Heart left ventricle (tissue), 16 donors: ENCODE data around the gene ARMC6. TPM values are rescaled to one million over a fixed set of nuclear protein-coding genes. Genes with fewer than 3 reads are reported as not detected.
"Not testable (repeated sequence)": the region's sequence is repeated elsewhere in the genome, so short reads cannot be mapped to it uniquely, and the experiment has no call there.

Source experiments
- ATAC-seq, 4 donors: fragments of 200-7000 bp; cut with Tn5 transposase; one replicate each; pipeline ENCODE4 v1.9.1; 2020 to 2022; ENCODE audit warnings: moderate library complexity in 4 of 4, mild to moderate bottlenecking in 3 of 4, moderate number of reproducible peaks in 1 of 4
- DNase-seq, 5 donors: peaks; one replicate each; pipeline ENCODE4 v3.0.0-alpha.2; 2020
- H3K27ac ChIP-seq, 12 donors: fragments of 200-600 bp; sonication (generic) in 4 of 12; one replicate each; pipeline versions ENCODE4 v1.5.0 to v1.8.0; 2016 to 2022; ENCODE audit warnings: mild to moderate bottlenecking in 2 of 12
- H3K27me3 ChIP-seq, 9 donors: fragments of 200-600 bp; sonication (generic) in 2 of 9; one replicate each; pipeline versions ENCODE4 v1.5.1 to v1.8.0; 2016 to 2022; ENCODE audit warnings: mild to moderate bottlenecking in 3 of 9
- H3K36me3 ChIP-seq, 9 donors: fragments of 200-600 bp; sonication (generic) in 2 of 9; one replicate each; pipeline versions ENCODE4 v1.5.0 to v1.8.0; 2018 to 2022; ENCODE audit warnings: mild to moderate bottlenecking in 2 of 9
- H3K4me1 ChIP-seq, 12 donors: fragments of 200-600 bp; sonication (generic) in 4 of 12; one replicate each; pipeline versions ENCODE4 v1.5.0 to v1.8.0; 2016 to 2022; ENCODE audit warnings: mild to moderate bottlenecking in 3 of 12
- H3K4me3 ChIP-seq, 12 donors: fragments of 200-600 bp; sonication (generic) in 4 of 12; one replicate each; pipeline versions ENCODE4 v1.5.0 to v1.8.0; 2017 to 2022; ENCODE audit warnings: mild to moderate bottlenecking in 9 of 12, moderate library complexity in 4 of 12
- H3K9me3 ChIP-seq, 12 donors: fragments of 200-600 bp; sonication (generic) in 4 of 12; one replicate each; pipeline versions ENCODE4 v1.5.0 to v1.8.0; 2016 to 2022; ENCODE audit warnings: mild to moderate bottlenecking in 1 of 12
- CTCF ChIP-seq, 12 donors: fragments of 200-600 bp; sonication (generic) in 4 of 12; IDR thresholded peaks; one replicate each; pipeline versions ENCODE4 v1.5.0 to v1.8.0; 2018 to 2022; ENCODE audit warnings: antibody characterized with exemption in 12 of 12, mild to moderate bottlenecking in 5 of 12
- POLR2A ChIP-seq, 2 donors: fragments of 450-650 bp; IDR thresholded peaks; one replicate each; pipeline ENCODE4 v1.6.1; 2017; ENCODE audit warnings: antibody characterized with exemption in 2 of 2, mild to moderate bottlenecking in 2 of 2, moderate library complexity in 2 of 2
- WGBS, 4 donors: extraction: QIAGEN DNeasy Blood & Tissue Kit in 2 of 4; methylation state at CpG; one replicate each; pipeline versions ENCODE4 v1.1.5 to v1.1.7; 2013 to 2018; 5-methylcytosine and 5-hydroxymethylcytosine counted together
- intact Hi-C, 10 donors: fragments of 100-400 bp; cut with DNase I; formaldehyde crosslinking; loops; one replicate each; pipeline versions ENCODE4 v1.11.1 to v1.14.2; 2022
- polyA plus RNA-seq, 2 donors: library from polyadenylated mRNA; stranded (reverse); fragments of 200-250 nt; gene quantifications; one replicate each; pipeline ENCODE4 v1.2.3, GENCODE V29; 2013
- total RNA-seq, 9 donors: library from RNA; depleted of rRNA in 2 of 9; stranded (reverse); fragments of >200 nt in 2 of 9; fragmentation: NEBNext Ultra II Directional in 3 of 9; extraction: Animal tissue kit (Norgen Biotek cat#: 25700) in 3 of 9; gene quantifications; one replicate each; pipeline versions ENCODE4 v1.1.0 to v1.2.4, GENCODE V29; 2016 to 2023
- donor health status: ischemic (EF 13 %, LVEDD 7.1; RV severe dilation, severe dysfunction).
- donor health status: healthy with polysubstance abuse.
- donor health status: DM: no; HTN: yes; CAD: no.
- donor health status: DM: no; HTN: no; CAD: no.
- donor health status: ischemic (EF 25% LVEDD 6.9; RV normal size, moderate dysfunction).
- donor health status: ischemic (EF 25% LVEDD 5.7; RV mildly dilated, moderate dysfunction).
- donor health status: healthy.
- donor health status: DM: yes; HTN: yes; CAD: no.
- donor health status: ischemic (EF 35%, LVEDD 5.7; RV mildly dilated, moderate dysfunction).
- donor health status: nonischemic (EF 11% LVEDD 7.7; RV severe dilation, severe dysfunction).
- donor health status: DM: yes; HTN: yes; CAD: no.
- donor health status: PGD.
- donor health status: ischemic (EF 29% LVEDD 5.4; RV normal size, mild dysfunction).
- donor health status: nonischemic (EF 23%, LVEDD 6.1; RV moderate dilation, normal function).

The ARMC6 gene
- total and polyA plus RNA-seq, 11 donors: 9.9 to 24.7 (median 18.0) TPM

DNA sequence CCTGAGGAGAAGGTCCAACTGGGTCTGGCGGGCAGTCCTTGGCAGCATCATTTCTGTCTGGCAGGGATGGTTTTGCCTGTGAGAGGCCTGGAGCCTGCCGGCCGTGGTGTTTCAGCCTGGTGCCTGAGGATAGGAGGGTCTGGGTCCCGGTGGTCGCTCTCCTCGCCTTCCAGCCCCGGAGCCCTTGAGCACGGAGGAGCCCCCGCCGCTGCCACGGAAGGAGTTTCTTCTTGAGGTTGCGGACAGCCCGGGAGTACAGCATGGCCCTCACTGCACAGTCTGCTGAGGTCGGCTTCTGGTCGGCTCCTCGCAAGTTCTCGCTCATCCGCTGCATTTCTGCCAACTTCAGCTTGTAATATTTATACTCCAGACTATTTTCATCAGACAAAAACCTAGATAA, 23.5 kb upstream of the ARMC6 start:
- Histone ChIP-seq H3K4me1 (peaks cover 0 to 5% (median 0%) of the 10 kb centered on the region in 12 donors), H3K4me3 (no peak overlapping the region), H3K36me3 (peaks cover 0 to 97% (median 85%) of the 10 kb centered on the region in 9 donors), H3K27me3 (no peaks in the 10 kb centered on the region), H3K9me3 (no peaks in the 10 kb centered on the region), H3K27ac (no peak overlapping the region)
- intact Hi-C loops: no loop called here
- DNase-seq: no peak
- no peak for ATAC-seq
- TF ChIP-seq CTCF (IDR thresholded peaks at IDR 0.05) (no peak), POLR2A (IDR thresholded peaks at IDR 0.05) (no peak)
- 94 to 96% (median 95%) methylated on average over 13 to 18 of the region's 18 CpGs for WGBS, 4 donors

- peaks cover 0 to 98% (median 85%) of the 10 kb centered on the region in 9 donors for H3K36me3 ChIP-seq
- H3K27ac ChIP-seq: no peak overlapping the region
- DNase-seq (no peak), ATAC-seq (no peak)
- TF ChIP-seq CTCF (IDR thresholded peaks at IDR 0.05) (no peak), POLR2A (IDR thresholded peaks at IDR 0.05) (no peak)
- no peaks in the 10 kb centered on the region for H3K9me3 ChIP-seq
- no peaks in the 10 kb centered on the region for H3K27me3 ChIP-seq
- no peak overlapping the region for H3K4me3 ChIP-seq
- WGBS, 4 donors: 91 to 95% (median 94%) methylated on average over 5 of the region's 5 CpGs
- H3K4me1 ChIP-seq: peaks cover 0 to 5% (median 0%) of the 10 kb centered on the region in 12 donors
- intact Hi-C loops: no loop called here
Measured at GRCh38 chr19:19010551-19010950, 22.9 kb upstream of the ARMC6 start.

- H3K36me3 ChIP-seq: peaks cover 0 to 84% (median 76%) of the 10 kb centered on the region in 9 donors
- H3K27ac ChIP-seq: no peak overlapping the region
- H3K4me1 ChIP-seq: peaks cover 0 to 10% (median 0%) of the 10 kb centered on the region in 12 donors
- ATAC-seq (no peak), DNase-seq (no peak)
- no peaks in the 10 kb centered on the region for H3K9me3 ChIP-seq
- WGBS, 4 donors: 60 to 67% (median 61%) methylated on average over 3 of the region's 3 CpGs
- H3K27me3 ChIP-seq: no peaks in the 10 kb centered on the region
- H3K4me3 ChIP-seq: no peak overlapping the region
- intact Hi-C loops: no loop called here
- TF ChIP-seq POLR2A (IDR thresholded peaks at IDR 0.05) (no peak), CTCF (IDR thresholded peaks at IDR 0.05) (no peak)
Measured at GRCh38 chr19:19021115-19021514, 12.3 kb upstream of the ARMC6 start.

DNA sequence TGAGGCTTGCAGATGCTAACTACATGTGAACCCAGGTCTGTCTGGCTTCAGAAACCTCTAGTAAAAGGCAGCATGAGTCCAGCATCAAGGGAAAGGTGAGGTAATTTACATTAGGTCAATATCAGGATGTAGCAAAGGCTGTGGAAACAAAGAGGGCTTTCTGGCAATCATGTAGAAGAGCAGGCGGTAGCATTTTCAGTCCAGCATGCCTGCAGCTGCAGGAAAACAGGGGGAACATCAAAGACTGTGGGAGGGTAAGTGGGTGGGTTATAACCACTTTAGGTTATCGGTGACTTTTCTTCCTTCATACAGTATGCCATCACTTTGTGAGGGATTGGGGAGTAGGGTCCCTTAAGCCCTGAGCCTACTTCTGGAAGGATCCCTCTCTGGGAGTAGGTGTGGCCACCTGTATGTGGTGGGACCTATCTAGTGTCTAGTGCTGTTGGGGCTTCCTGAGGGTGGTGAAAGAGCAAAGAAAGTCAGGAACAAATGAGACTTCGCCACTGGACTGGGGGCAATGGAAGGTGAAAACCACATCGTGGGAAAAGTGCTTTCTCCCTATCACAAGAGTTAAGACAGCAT, 10.9 kb upstream of the ARMC6 start:
- Histone ChIP-seq H3K36me3 (peaks cover 0 to 84% (median 76%) of the 10 kb centered on the region in 9 donors), H3K4me3 (no peak overlapping the region), H3K4me1 (peaks cover 0 to 10% (median 0%) of the 10 kb centered on the region in 12 donors), H3K9me3 (no peaks in the 10 kb centered on the region), H3K27ac (no peak overlapping the region), H3K27me3 (no peaks in the 10 kb centered on the region)
- 69 to 76% (median 73%) methylated on average over 3 to 4 of the region's 4 CpGs for WGBS, 4 donors
- TF ChIP-seq POLR2A (IDR thresholded peaks at IDR 0.05) (no peak), CTCF (IDR thresholded peaks at IDR 0.05) (no peak)
- intact Hi-C loops: no loop called here
- ATAC-seq: no peak
- no peak for DNase-seq

DNA sequence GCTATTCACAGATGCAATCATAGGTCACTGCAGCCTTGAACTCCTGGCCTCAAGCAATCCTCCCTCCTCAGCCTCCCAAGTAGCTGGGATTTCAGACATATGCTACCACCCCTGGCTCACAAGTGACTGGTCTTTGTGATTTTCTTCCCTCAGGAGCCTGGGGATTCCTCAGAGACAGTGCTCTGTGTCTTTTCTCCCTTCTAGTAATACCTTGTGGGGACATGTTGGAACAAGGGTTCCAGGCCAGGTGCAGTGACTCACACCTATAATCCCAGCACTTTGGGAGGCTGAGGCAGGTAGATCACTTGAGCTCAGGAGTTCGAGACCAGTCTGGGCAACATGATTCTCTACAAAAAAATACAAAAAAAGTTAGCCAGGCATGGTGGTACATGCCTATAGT, 10.0 kb upstream of the ARMC6 start:
- H3K36me3 ChIP-seq: peaks cover 0 to 84% (median 76%) of the 10 kb centered on the region in 9 donors
- H3K4me1 ChIP-seq, intact Hi-C loops, H3K27me3 ChIP-seq, H3K27ac ChIP-seq, H3K4me3 ChIP-seq, H3K9me3 ChIP-seq, DNase-seq, ATAC-seq: not testable (repeated sequence)
- WGBS, 4 donors: 92 to 100% (median 100%) methylated on average over 1 of the region's 1 CpG
